GM21737 (cell line): ENCODE results near the gene TREH.
"Not testable (repeated sequence)": the region's sequence is repeated elsewhere in the genome, so short reads cannot be mapped to it uniquely, and the experiment has no call there.

Source experiments
- ATAC-seq: cut with Tn5 transposase; IDR thresholded peaks from one replicate; pipeline ENCODE4 v1.9.1; 2021; ENCODE audit warnings: mild to moderate bottlenecking, moderate library complexity; ENCODE audit not compliant: unreplicated experiment

TREH gene

DNA sequence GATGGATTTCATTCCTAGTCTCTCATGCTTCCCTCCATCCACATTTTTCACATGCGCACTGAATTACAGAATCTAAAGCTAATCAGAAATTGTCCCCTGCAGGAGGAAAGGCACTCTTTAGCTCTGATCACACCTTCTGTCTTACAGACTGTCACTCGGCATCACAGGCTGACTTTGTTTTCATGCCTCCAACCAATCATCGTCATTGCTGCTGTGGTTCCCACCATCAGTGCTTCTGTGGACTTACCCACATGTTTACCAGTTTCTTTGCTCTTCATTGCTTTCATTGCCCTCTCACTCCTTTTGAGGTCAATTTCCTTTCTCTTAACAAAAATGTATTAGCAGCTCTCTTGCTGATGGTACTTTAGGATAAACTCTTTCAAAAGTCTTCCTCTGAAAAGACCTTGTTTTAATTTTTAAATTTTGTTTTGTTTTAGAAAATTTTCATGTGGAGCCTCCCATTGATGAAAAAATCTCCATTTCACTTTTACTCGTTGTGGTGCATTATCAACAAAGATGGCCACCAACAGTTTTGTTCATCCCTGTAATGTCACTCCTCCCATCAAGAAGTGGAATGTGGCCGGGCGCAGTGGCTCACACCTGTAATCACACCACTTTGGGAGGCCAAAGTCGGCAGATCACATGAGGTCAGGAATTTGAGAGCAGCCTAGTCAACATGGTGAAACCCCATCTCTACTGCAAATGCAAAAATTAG is 20.2 kb upstream of the TREH start:
- ATAC-seq = no peak

GRCh38 chr11:118697346-118697745 is 17.9 kb upstream of the TREH start:
- ATAC-seq = no peak

- no peak for ATAC-seq
Measured at GRCh38 chr11:118696673-118697226, 17.3 kb upstream of the TREH start.

GRCh38 chr11:118694771-118695170 is 15.3 kb upstream of the TREH start:
- no peak for ATAC-seq

GRCh38 chr11:118694185-118694584 is 14.7 kb upstream of the TREH start:
- no peak for ATAC-seq

GRCh38 chr11:118691926-118692830 is 12.7 kb upstream of the TREH start:
- ATAC-seq = no peak

- ATAC-seq = no peak
Measured at GRCh38 chr11:118690553-118691304, 11.3 kb upstream of the TREH start.

DNA sequence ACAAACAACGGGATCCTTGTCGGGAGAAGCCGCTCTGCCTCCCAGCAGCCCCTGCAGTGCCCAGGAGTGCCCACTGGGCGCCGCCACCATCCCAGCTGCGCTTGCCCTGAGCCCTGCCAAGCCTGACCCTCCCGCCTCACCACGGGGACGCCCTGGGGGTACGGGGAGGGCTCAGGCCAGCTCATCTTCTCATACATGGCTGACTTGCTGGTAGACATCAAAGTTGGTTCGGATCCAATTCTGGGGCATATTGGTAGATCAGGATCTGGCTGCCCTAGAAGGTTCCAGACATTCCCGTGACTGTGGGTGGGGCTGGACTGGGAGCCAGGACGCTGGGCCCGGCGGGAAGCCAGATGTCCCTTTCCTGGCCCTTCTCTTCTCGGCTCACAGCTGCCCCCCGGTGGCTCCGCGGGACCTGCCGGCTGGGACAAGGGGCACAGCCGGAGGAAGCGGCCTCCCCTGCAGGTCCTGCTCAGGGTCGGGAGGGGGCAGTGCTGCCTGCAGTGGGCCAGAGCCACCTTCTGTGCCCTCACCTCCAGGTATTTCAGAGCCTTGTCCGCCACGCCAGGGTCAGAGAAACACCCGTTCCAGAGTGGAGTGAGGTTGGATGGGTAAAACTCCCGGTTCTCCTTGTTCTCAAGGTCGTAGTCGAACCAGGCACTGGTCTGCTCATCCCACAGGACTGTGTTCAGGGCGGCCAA is 10.6 kb upstream of the TREH start:
- ATAC-seq = peak; percentile 78

GRCh38 chr11:118689503-118689851 is 10.0 kb upstream of the TREH start:
- ATAC-seq = no peak

- no peak for ATAC-seq
Measured at GRCh38 chr11:118688851-118689502, 9.5 kb upstream of the TREH start.

- not testable (repeated sequence) for ATAC-seq
Measured at GRCh38 chr11:118688339-118688738, 8.9 kb upstream of the TREH start.

GRCh38 chr11:118687906-118688305 is 8.5 kb upstream of the TREH start:
- no peak for ATAC-seq

GRCh38 chr11:118684187-118684586 is 4.7 kb upstream of the TREH start:
- ATAC-seq = no peak

DNA sequence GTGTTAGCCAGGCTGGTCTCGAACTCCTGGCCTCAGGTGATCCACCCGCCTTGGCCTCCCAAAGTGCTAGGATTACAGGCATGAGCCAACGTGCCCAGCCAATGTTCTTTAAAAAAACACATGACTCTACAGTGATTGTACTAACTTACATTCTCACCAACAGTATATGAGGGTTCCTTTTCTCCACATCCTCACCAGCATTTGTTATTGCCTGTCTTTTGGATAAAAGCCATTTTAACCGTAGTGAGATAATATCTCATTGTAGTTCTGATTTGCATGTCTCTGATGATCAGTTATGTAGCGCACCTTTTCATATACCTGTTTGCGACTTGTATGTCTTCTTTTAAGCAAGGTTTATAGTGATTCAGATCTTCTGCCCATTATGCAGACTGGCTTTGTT is 3.5 kb upstream of the TREH start:
- not testable (repeated sequence) for ATAC-seq

DNA sequence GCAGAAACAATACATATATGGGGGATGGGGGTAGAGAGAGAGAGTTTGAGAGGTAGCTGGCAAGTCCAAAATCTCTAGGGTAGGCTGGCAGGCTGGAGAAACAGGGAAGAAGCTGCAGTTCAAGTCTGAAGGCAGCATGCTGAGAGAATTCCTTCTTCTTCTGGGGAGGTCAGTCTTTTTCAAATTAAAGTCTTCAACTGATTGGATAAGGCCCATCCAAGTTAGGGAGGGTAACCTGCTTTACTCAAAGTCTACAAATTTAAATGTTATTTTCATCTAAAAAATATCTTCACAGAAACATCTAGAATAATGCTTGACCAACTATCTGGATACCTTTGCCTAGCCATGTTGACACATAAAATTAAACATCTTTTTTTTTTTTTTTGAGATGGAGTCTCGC is 2.9 kb upstream of the TREH start:
- ATAC-seq = no peak

DNA sequence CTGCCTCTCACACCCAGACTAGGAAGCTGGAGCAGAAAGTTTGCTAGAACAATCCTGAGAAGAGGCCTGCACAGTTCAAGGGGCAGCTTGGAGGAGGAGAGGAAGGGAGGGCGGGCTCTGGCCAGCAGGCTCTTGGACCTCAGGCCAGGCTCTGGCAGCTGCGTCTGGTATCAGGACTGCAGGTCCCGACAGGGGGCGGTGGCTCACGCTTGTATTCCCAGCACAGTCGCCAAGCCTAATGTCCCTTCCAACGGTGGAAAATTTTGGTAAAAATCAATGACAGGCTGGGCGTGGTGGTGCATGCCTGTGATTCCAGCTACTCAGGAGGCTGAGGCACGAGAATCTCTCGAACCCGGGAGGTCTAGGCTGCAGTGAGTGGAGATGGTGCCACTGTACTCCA is 542 bp downstream of the TREH start:
- ATAC-seq = not testable (repeated sequence)

DNA sequence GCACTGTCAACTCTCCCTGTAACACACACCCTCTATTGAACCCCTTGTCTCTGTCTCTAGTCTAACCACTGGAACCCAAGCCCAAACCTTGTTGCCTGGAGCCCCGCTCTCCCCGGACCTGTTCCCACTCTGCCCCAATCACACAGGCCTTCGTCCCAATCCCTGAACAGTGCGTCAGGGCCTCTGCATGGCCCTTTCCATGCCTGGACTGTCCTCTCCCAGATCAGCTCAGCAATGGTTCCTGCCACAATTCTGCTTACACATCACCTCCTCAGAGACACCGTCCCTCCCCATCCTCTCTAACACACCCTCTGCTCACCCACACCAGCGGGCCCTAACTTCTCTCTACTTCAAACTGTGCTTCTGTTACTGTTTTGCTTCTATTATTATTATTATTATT is 1.5 kb downstream of the TREH start:
- no peak for ATAC-seq

- ATAC-seq = no peak
Measured at GRCh38 chr11:118674082-118674435, 5.4 kb downstream of the TREH start.

- no peak for ATAC-seq
Measured at GRCh38 chr11:118673361-118674081, 5.9 kb downstream of the TREH start.

- no peak for ATAC-seq
Measured at GRCh38 chr11:118672846-118673245, 6.6 kb downstream of the TREH start.
